H9 (cell line): ENCODE data around the gene PANK2. TPM values are rescaled to one million over a fixed set of nuclear protein-coding genes. Genes with fewer than 3 reads are reported as not detected.

Source experiments
- DNase-seq: peaks from one replicate; pipeline ENCODE4 v3.0.0-alpha.2; 2017
- H2AFZ ChIP-seq: one replicate; pipeline ENCODE4 v1.6.1; 2013; ENCODE audit warnings: mild to moderate bottlenecking, low read length, control low read depth, moderate library complexity
- H2AK5ac ChIP-seq: 2 replicates; pipeline ENCODE4 v1.6.1; 2013; ENCODE audit warnings: low read length, control low read depth, mixed read lengths; ENCODE audit not compliant: insufficient read length
- H2BK120ac ChIP-seq: one replicate; pipeline ENCODE4 v1.6.1; 2013; ENCODE audit warnings: low read depth, mild to moderate bottlenecking, low read length, control low read depth, inconsistent platforms; ENCODE audit not compliant: poor library complexity, severe bottlenecking
- H2BK12ac ChIP-seq: 2 replicates; pipeline ENCODE4 v1.6.1; 2013; ENCODE audit warnings: low read length, control low read depth, mixed read lengths, low read depth; ENCODE audit not compliant: insufficient read length
- H2BK15ac ChIP-seq: 2 replicates; pipeline ENCODE4 v1.6.1; 2013; ENCODE audit warnings: low read depth, low read length, control low read depth
- H2BK20ac ChIP-seq: one replicate; pipeline ENCODE4 v1.6.1; 2013; ENCODE audit warnings: low read depth, mild to moderate bottlenecking, low read length, control low read depth, inconsistent platforms; ENCODE audit not compliant: poor library complexity, severe bottlenecking
- H2BK5ac ChIP-seq: 2 replicates; pipeline ENCODE4 v1.6.1; 2013; ENCODE audit warnings: low read length, control low read depth, mixed read lengths; ENCODE audit not compliant: insufficient read length
- H3K14ac ChIP-seq: 2 replicates; pipeline ENCODE4 v1.6.1; 2013; ENCODE audit warnings: low read length, control low read depth; ENCODE audit not compliant: insufficient read depth
- H3K18ac ChIP-seq: 2 replicates; pipeline ENCODE4 v1.6.1; 2013; ENCODE audit warnings: low read depth, mild to moderate bottlenecking, mixed read lengths, low read length, control low read depth; ENCODE audit not compliant: insufficient read length
- H3K23ac ChIP-seq: 2 replicates; pipeline ENCODE4 v1.6.1; 2013; ENCODE audit warnings: low read length, control low read depth, mixed read lengths, low read depth; ENCODE audit not compliant: insufficient read length
- H3K23me2 ChIP-seq: 2 replicates; pipeline ENCODE4 v1.6.1; 2013; ENCODE audit warnings: low read depth, mild to moderate bottlenecking, mixed read lengths, low read length, control low read depth; ENCODE audit not compliant: insufficient read length, poor library complexity, severe bottlenecking
- H3K27ac ChIP-seq: 2 replicates; pipeline ENCODE4 v1.5.1; 2013; ENCODE audit warnings: low read length, control low read depth, mixed read lengths, low read depth; ENCODE audit not compliant: insufficient read length
- H3K27me3 ChIP-seq: 2 replicates; pipeline ENCODE4 v1.6.1; 2013; ENCODE audit warnings: low read length, control low read depth, inconsistent platforms; ENCODE audit not compliant: insufficient read depth
- H3K4ac ChIP-seq: 2 replicates; pipeline ENCODE4 v1.6.1; 2013; ENCODE audit warnings: low read depth, mild to moderate bottlenecking, control low read depth, inconsistent platforms, low read length, moderate library complexity
- H3K4me1 ChIP-seq: 2 replicates; pipeline ENCODE4 v1.6.1; 2013; ENCODE audit warnings: low read length, control low read depth, inconsistent platforms; ENCODE audit not compliant: insufficient read depth
- H3K4me2 ChIP-seq: 2 replicates; pipeline ENCODE4 v1.6.1; 2013; ENCODE audit warnings: low read length, control low read depth, mixed read lengths; ENCODE audit not compliant: insufficient read length, insufficient read depth
- H3K56ac ChIP-seq: 2 replicates; pipeline ENCODE4 v1.6.1; 2013; ENCODE audit warnings: low read depth, mild to moderate bottlenecking, mixed read lengths, low read length, control low read depth; ENCODE audit not compliant: insufficient read length
- H3K79me1 ChIP-seq: 2 replicates; pipeline ENCODE4 v1.6.1; 2013; ENCODE audit warnings: low read depth, mild to moderate bottlenecking, moderate library complexity, low read length, control low read depth, inconsistent platforms; ENCODE audit not compliant: insufficient read depth, poor library complexity, severe bottlenecking
- H3K79me2 ChIP-seq: 2 replicates; pipeline ENCODE4 v1.6.1; 2013; ENCODE audit warnings: low read length, control low read depth, inconsistent platforms; ENCODE audit not compliant: insufficient read depth
- H3K9ac ChIP-seq: 2 replicates; pipeline ENCODE4 v1.6.1; 2013; ENCODE audit warnings: low read length, control low read depth, mixed read lengths; ENCODE audit not compliant: insufficient read length; ENCODE audit errors: extremely low read depth
- H3K9me3 ChIP-seq: one replicate; pipeline ENCODE4 v1.6.1; 2013; ENCODE audit warnings: low read depth, low read length, inconsistent platforms; ENCODE audit not compliant: control insufficient read depth
- H3T11ph ChIP-seq: one replicate; pipeline ENCODE4 v1.6.1; 2013; ENCODE audit warnings: mild to moderate bottlenecking, low read length, control low read depth, inconsistent platforms
- H4K20me1 ChIP-seq: one replicate; pipeline ENCODE4 v1.6.1; 2013; ENCODE audit not compliant: control insufficient read depth, insufficient read length, insufficient read depth
- H4K5ac ChIP-seq: 2 replicates; pipeline ENCODE4 v1.6.1; 2013; ENCODE audit warnings: low read depth, mild to moderate bottlenecking, mixed read lengths, low read length, control low read depth; ENCODE audit not compliant: insufficient read length
- H4K8ac ChIP-seq: replicated peaks from 2 replicates; pipeline ENCODE4 v1.6.1; 2013; ENCODE audit warnings: low read length, control low read depth, mixed read lengths, low read depth; ENCODE audit not compliant: insufficient read length
- H4K91ac ChIP-seq: 2 replicates; pipeline ENCODE4 v1.6.1; 2013; ENCODE audit warnings: low read depth, mild to moderate bottlenecking, moderate library complexity, mixed read lengths, low read length, control low read depth; ENCODE audit not compliant: insufficient read length
- H3K27ac Mint-ChIP-seq, 3 experiments: 2 replicates in 2 of 3; 3 replicates in 1 of 3; pipeline ENCODE4 v1.8.0; 2020 to 2021; ENCODE audit warnings: mixed read lengths in 3 of 3, mild to moderate bottlenecking in 1 of 3, moderate library complexity in 1 of 3
- H3K27me3 Mint-ChIP-seq: 2 replicates; pipeline ENCODE4 v1.8.0; 2021; ENCODE audit warnings: low read depth, mild to moderate bottlenecking, moderate library complexity, mixed read lengths
- H3K36me3 Mint-ChIP-seq, 3 experiments: 2 replicates in 2 of 3; 3 replicates in 1 of 3; pipeline ENCODE4 v1.8.0; 2020 to 2021; ENCODE audit warnings: low read depth in 3 of 3, mixed read lengths in 3 of 3; ENCODE audit not compliant: insufficient read depth in 1 of 3
- H3K4me1 Mint-ChIP-seq, 2 experiments: 2 replicates each; pipeline ENCODE4 v1.8.0; 2020; ENCODE audit warnings: mixed read lengths in 2 of 2
- H3K4me3 Mint-ChIP-seq, 2 experiments: 2 replicates in 1 of 2; 3 replicates in 1 of 2; pipeline ENCODE4 v1.8.0; 2020 to 2021; ENCODE audit warnings: mild to moderate bottlenecking in 2 of 2, mixed read lengths in 2 of 2, moderate library complexity in 1 of 2
- H3K9me3 Mint-ChIP-seq, 2 experiments: 2 replicates in 1 of 2; 3 replicates in 1 of 2; pipeline ENCODE4 v1.8.0; 2020; ENCODE audit warnings: mild to moderate bottlenecking in 2 of 2, mixed read lengths in 2 of 2, moderate library complexity in 1 of 2
- WGBS: extraction: QIAGEN DNeasy Blood & Tissue Kit; methylation state at CpG from one replicate; pipeline ENCODE4 v1.1.7; 2013; ENCODE audit warnings: missing lambda C conversion rate, low lambda C conversion rate, mixed read lengths; ENCODE audit not compliant: insufficient read length; ENCODE audit errors: extremely low coverage; 5-methylcytosine and 5-hydroxymethylcytosine counted together
- total RNA-seq: library from RNA; stranded (reverse); gene quantifications from 2 replicates; pipeline ENCODE4 v1.2.1, GENCODE V29; 2021
- TF ChIP-seq, protein P1 (sequence below): fragments of 200-600 bp; sonication (generic); conservative IDR thresholded peaks from 3 replicates; pipeline ENCODE4 v1.8.0; 2021; ENCODE audit warnings: antibody characterized with exemption, mild to moderate bottlenecking

PANK2 gene
- total RNA-seq, 1 experiment from 2014 or later, result 65.4 TPM

DNA sequence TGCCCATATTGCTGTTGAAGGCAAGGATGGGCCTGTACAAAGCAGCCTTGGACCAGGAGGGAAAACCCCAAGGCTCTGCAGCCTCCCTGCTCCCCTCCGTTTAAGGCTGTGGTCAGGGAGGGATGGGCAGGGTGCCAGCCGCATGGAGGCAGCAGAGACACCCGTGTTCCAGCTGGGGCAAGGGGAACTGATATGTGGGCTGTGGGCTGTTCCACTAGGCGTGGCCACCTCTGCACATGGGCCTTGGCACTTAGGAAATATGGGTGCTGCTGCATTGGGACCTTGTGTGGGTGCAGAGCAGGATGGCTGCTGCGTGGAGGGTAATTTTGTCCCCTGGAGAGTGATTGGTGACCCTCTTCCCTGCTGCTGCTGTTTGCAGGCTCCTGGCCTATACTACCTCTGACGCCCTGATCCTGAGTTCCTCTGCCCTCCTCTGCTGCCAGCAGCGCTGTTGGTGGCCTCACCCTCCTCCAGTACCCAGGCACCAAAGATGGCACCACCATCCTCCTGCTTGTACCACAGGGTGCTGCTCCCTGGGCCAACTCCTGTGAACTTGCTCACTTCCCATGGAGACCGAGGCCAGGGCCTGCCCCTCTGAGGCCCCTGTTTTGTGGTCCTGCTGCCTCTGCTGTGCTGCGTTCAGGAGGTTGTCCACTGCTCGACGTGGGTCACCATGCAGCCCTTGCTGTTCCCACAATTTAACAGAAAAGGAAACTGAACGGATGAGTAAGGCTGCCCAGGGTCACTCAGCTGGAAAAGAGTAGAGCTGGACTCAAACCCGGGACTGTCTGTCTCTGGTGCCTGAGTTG, 35.3 kb downstream of the PANK2 start:
- H2BK5ac ChIP-seq, result no peak overlapping the region
- H4K8ac ChIP-seq, result no peak overlapping the region
- H2BK120ac ChIP-seq, result no peak overlapping the region
- H3K4me1 ChIP-seq, result peaks cover 6% of the 10 kb centered on the region; the same call in 1 of the 2 replicates
- no peak overlapping the region for H2BK12ac ChIP-seq
- Mint-ChIP-seq H3K4me1 (peaks cover 36 to 40% of the 10 kb centered on the region in 2 experiments), H3K27me3 (peaks cover 4% of the 10 kb centered on the region; the same call in 1 of the 2 replicates), H3K9me3 (no peaks in the 10 kb centered on the region; a peak in 1 of 5 replicates), H3K4me3 (no peak overlapping the region), H3K27ac (peak overlapping the region in 2 of 3 experiments; percentile 84 to 89; a peak in 5 of 7 replicates), H3K36me3 (peaks cover 23 to 57% (median 46%) of the 10 kb centered on the region in 3 experiments)
- no peak overlapping the region for H3K4me2 ChIP-seq
- H3K18ac ChIP-seq, result no peak overlapping the region
- no peak overlapping the region for H2BK15ac ChIP-seq
- H3K79me1 ChIP-seq, result no peaks in the 10 kb centered on the region
- H3K14ac ChIP-seq, result no peak overlapping the region; the same call in 1 of the 2 replicates
- no peaks in the 10 kb centered on the region for H3K27me3 ChIP-seq
- H3K9me3 ChIP-seq, result no peaks in the 10 kb centered on the region
- H3T11ph ChIP-seq, result no peak overlapping the region
- no peak overlapping the region for H4K5ac ChIP-seq
- H2AK5ac ChIP-seq, result no peak overlapping the region
- no peak for DNase-seq
- H3K9ac ChIP-seq, result no peak overlapping the region
- no peak overlapping the region for H3K56ac ChIP-seq
- H3K23me2 ChIP-seq, result no peaks in the 10 kb centered on the region
- H4K91ac ChIP-seq, result no peak overlapping the region
- peaks cover 5% of the 10 kb centered on the region for H4K20me1 ChIP-seq
- H3K79me2 ChIP-seq, result no peaks in the 10 kb centered on the region
- H3K27ac ChIP-seq, result no peak overlapping the region
- no peak overlapping the region for H3K4ac ChIP-seq
- no CpG with 5 or more reads among the region's 13 CpGs for WGBS
- no peak overlapping the region for H3K23ac ChIP-seq
- no peak overlapping the region for H2AFZ ChIP-seq
- H2BK20ac ChIP-seq, result no peak overlapping the region
- TF ChIP-seq, protein P1, sequence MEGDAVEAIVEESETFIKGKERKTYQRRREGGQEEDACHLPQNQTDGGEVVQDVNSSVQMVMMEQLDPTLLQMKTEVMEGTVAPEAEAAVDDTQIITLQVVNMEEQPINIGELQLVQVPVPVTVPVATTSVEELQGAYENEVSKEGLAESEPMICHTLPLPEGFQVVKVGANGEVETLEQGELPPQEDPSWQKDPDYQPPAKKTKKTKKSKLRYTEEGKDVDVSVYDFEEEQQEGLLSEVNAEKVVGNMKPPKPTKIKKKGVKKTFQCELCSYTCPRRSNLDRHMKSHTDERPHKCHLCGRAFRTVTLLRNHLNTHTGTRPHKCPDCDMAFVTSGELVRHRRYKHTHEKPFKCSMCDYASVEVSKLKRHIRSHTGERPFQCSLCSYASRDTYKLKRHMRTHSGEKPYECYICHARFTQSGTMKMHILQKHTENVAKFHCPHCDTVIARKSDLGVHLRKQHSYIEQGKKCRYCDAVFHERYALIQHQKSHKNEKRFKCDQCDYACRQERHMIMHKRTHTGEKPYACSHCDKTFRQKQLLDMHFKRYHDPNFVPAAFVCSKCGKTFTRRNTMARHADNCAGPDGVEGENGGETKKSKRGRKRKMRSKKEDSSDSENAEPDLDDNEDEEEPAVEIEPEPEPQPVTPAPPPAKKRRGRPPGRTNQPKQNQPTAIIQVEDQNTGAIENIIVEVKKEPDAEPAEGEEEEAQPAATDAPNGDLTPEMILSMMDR, result no peak
